ENCODE results near the gene GNA14.

Gene GNA14

GRCh38 chr9:77384406-77384805, 263.7 kb downstream of the GNA14 start:
- DNase-seq: no peak

GRCh38 chr9:77375956-77376532, 272.1 kb downstream of the GNA14 start:
- no peak for DNase-seq

- no peak for DNase-seq
These were observed 273.9 kb downstream of the GNA14 start for GRCh38 chr9:77374266-77374665.
